Measurements from ENCODE around the gene ECHDC1.

DNA sequence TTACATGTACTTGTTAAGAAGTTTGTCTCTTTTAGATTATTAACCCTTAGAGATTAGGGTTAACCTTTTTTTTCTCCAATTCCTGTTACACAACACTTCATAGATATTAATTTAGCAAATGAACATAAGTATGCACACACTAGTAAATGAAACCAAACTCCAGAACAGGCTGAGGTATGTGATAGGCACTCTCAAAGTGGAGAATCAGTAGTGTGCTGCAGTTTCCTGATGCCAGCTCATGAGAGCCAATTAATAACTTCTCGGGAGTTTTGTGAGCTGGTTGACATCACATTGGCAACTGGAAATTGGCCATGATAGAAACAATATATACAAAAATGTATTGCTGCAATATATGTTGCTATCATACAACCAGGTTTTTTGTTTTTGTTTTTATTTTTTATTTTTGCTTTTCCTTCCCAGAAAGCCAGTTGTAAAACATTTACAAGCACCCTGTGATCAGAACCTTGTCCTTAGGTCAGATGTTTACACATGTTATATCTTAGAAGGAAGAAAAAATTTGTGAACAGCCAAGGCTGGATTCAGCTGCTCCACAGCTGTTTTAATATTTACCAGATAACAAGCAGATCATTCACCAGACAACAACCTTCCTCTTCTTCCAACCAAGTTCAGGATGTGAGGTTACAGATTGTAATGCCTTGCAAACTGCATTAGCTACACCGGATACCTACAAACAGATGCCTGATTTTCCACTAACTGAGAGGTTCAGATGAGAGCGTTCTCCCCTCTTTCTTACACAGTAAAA is 42.4 kb upstream of the ECHDC1 start:
- TF ChIP-seq, protein P1, sequence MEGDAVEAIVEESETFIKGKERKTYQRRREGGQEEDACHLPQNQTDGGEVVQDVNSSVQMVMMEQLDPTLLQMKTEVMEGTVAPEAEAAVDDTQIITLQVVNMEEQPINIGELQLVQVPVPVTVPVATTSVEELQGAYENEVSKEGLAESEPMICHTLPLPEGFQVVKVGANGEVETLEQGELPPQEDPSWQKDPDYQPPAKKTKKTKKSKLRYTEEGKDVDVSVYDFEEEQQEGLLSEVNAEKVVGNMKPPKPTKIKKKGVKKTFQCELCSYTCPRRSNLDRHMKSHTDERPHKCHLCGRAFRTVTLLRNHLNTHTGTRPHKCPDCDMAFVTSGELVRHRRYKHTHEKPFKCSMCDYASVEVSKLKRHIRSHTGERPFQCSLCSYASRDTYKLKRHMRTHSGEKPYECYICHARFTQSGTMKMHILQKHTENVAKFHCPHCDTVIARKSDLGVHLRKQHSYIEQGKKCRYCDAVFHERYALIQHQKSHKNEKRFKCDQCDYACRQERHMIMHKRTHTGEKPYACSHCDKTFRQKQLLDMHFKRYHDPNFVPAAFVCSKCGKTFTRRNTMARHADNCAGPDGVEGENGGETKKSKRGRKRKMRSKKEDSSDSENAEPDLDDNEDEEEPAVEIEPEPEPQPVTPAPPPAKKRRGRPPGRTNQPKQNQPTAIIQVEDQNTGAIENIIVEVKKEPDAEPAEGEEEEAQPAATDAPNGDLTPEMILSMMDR (IDR thresholded peaks at IDR 0.05; ENCODE audit: insufficient read depth, low read depth, low read length) = no peak
- TF ChIP-seq EZH2 (IDR thresholded peaks at IDR 0.05; ENCODE audit: insufficient read depth, low read length) = no peak
